Heart right ventricle (tissue), 16 donors: ENCODE results near the gene SRRD. TPM values are rescaled to one million over a fixed set of nuclear protein-coding genes. Genes with fewer than 3 reads are reported as not detected.
A peak's percentile ranks its signal among the peaks of the same experiment; 100 is the strongest.

Experiments
- ATAC-seq, 8 donors: fragments of 200-7000 bp; cut with Tn5 transposase; one replicate each; pipeline ENCODE4 v1.9.1; 2020; ENCODE audit warnings: mild to moderate bottlenecking in 8 of 8, moderate library complexity in 8 of 8, moderate number of reproducible peaks in 1 of 8
- DNase-seq, 2 donors: peaks; one replicate each; pipeline ENCODE4 v3.0.0-alpha.2; 2020
- H3K27ac ChIP-seq, 10 donors: fragments of 200-600 bp; sonication (generic) in 2 of 10; one replicate each; pipeline versions ENCODE4 v1.5.0 to v1.8.0; 2020 to 2022; ENCODE audit warnings: mild to moderate bottlenecking in 3 of 10
- H3K27me3 ChIP-seq, 7 donors: fragments of 200-600 bp; one replicate each; pipeline ENCODE4 v1.8.0; 2021 to 2022; ENCODE audit warnings: mild to moderate bottlenecking in 2 of 7
- H3K36me3 ChIP-seq, 9 donors: fragments of 200-600 bp; sonication (generic) in 1 of 9; one replicate each; pipeline versions ENCODE4 v1.5.0 to v1.8.0; 2020 to 2022; ENCODE audit warnings: mild to moderate bottlenecking in 2 of 9
- H3K4me1 ChIP-seq, 9 donors: fragments of 200-600 bp; sonication (generic) in 1 of 9; one replicate each; pipeline versions ENCODE4 v1.5.0 to v1.8.0; 2020 to 2022; ENCODE audit warnings: mild to moderate bottlenecking in 4 of 9
- H3K4me3 ChIP-seq, 10 donors: fragments of 200-600 bp; sonication (generic) in 2 of 10; one replicate each; pipeline versions ENCODE4 v1.5.0 to v1.8.0; 2020 to 2022; ENCODE audit warnings: mild to moderate bottlenecking in 7 of 10, moderate library complexity in 2 of 10
- H3K9me3 ChIP-seq, 11 donors: fragments of 200-600 bp in 10 of 11; sonication (generic) in 2 of 11; one replicate each; pipeline versions ENCODE4 v1.5.0 to v1.8.0; 2013 to 2022; ENCODE audit warnings: mild to moderate bottlenecking in 2 of 11, control low read depth in 1 of 11, moderate library complexity in 1 of 11
- WGBS, 2 donors: extraction: QIAGEN DNeasy Blood & Tissue Kit; methylation state at CpG; one replicate each; pipeline ENCODE4 v1.1.7; 2013; ENCODE audit warnings: inconsistent platforms in 1 of 2; 5-methylcytosine and 5-hydroxymethylcytosine counted together
- intact Hi-C, 10 donors: fragments of 100-400 bp; cut with DNase I; formaldehyde crosslinking; loops; one replicate each; pipeline versions ENCODE4 v1.11.1 to v1.14.2; 2022
- polyA plus RNA-seq, 2 donors: library from polyadenylated mRNA; stranded (reverse); fragments of 200-250 nt; gene quantifications; one replicate each; pipeline ENCODE4 v1.2.3, GENCODE V29; 2013
- total RNA-seq, 10 donors: library from RNA; stranded (reverse); fragmentation: NEBNext Ultra II Directional in 3 of 10; extraction: Animal tissue kit (Norgen Biotek cat#: 25700) in 3 of 10; gene quantifications; one replicate each; pipeline versions ENCODE4 v1.2.1 to v1.2.4, GENCODE V29; 2021 to 2023
- TF ChIP-seq, protein P1 (sequence below), 9 donors: fragments of 200-600 bp; sonication (generic) in 2 of 9; IDR thresholded peaks; one replicate each; pipeline versions ENCODE4 v1.5.0 to v1.8.0; 2021 to 2022; ENCODE audit warnings: antibody characterized with exemption in 9 of 9, mild to moderate bottlenecking in 5 of 9, moderate library complexity in 1 of 9
- donor health status: Arrhythmogenic right ventricular cardiomyopathy.
- donor health status: ischemic (EF 13 %, LVEDD 7.1; RV severe dilation, severe dysfunction).
- donor health status: healthy with polysubstance abuse.
- donor health status: DM: no; HTN: yes; CAD: no.
- donor health status: DM: no; HTN: no; CAD: no.
- donor health status: ischemic (EF 25% LVEDD 6.9; RV normal size, moderate dysfunction).
- donor health status: ischemic (EF 25% LVEDD 5.7; RV mildly dilated, moderate dysfunction).
- donor health status: healthy.
- donor health status: DM: yes; HTN: yes; CAD: no.
- donor health status: Ischemic cardiomyopathy.
- donor health status: ischemic (EF 35%, LVEDD 5.7; RV mildly dilated, moderate dysfunction).
- donor health status: nonischemic (EF 11% LVEDD 7.7; RV severe dilation, severe dysfunction).
- donor health status: DM: yes; HTN: yes; CAD: no.
- donor health status: PGD.
- donor health status: ischemic (EF 29% LVEDD 5.4; RV normal size, mild dysfunction).
- donor health status: nonischemic (EF 23%, LVEDD 6.1; RV moderate dilation, normal function).

The SRRD gene
- total and polyA plus RNA-seq, 12 donors: 11.9 to 26.3 (median 20.7) TPM

DNA sequence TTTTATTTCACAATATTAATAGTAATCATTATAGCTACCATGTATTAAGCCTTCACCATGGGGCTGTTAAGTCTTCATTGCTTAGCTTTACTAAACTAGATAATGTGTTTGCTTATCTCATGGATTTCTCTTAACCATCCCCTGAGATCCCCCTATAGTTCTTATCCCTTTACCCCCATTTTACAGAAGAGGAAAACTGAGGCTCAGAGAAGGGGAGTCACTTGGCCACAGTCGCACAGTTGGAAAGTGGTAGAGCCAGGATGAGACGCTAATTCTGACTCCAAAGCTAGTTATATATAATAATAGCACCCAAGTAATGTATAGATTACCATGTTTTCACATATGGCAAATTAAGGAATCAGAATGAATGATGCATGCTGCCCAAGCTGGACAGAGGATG is 38.3 kb downstream of the SRRD start:
- H3K27ac ChIP-seq: no peak overlapping the region
- no peak overlapping the region for H3K4me3 ChIP-seq
- ATAC-seq (no peak), DNase-seq (no peak)
- TF ChIP-seq, protein P1, sequence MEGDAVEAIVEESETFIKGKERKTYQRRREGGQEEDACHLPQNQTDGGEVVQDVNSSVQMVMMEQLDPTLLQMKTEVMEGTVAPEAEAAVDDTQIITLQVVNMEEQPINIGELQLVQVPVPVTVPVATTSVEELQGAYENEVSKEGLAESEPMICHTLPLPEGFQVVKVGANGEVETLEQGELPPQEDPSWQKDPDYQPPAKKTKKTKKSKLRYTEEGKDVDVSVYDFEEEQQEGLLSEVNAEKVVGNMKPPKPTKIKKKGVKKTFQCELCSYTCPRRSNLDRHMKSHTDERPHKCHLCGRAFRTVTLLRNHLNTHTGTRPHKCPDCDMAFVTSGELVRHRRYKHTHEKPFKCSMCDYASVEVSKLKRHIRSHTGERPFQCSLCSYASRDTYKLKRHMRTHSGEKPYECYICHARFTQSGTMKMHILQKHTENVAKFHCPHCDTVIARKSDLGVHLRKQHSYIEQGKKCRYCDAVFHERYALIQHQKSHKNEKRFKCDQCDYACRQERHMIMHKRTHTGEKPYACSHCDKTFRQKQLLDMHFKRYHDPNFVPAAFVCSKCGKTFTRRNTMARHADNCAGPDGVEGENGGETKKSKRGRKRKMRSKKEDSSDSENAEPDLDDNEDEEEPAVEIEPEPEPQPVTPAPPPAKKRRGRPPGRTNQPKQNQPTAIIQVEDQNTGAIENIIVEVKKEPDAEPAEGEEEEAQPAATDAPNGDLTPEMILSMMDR (IDR thresholded peaks at IDR 0.05): no peak
- peaks cover 0 to 44% (median 0%) of the 10 kb centered on the region in 9 donors for H3K36me3 ChIP-seq
- H3K27me3 ChIP-seq: no peaks in the 10 kb centered on the region
- WGBS, 2 donors: 93 to 99% methylated on average over 2 of the region's 2 CpGs
- H3K4me1 ChIP-seq: peaks cover 0 to 21% (median 5%) of the 10 kb centered on the region in 9 donors
- intact Hi-C loops: loop anchor here in 1 of 10 donors (10.0 kb wide), 1 partner anchor 63 kb away; no protein-coding TSS in a partner anchor
- no peaks in the 10 kb centered on the region for H3K9me3 ChIP-seq

DNA sequence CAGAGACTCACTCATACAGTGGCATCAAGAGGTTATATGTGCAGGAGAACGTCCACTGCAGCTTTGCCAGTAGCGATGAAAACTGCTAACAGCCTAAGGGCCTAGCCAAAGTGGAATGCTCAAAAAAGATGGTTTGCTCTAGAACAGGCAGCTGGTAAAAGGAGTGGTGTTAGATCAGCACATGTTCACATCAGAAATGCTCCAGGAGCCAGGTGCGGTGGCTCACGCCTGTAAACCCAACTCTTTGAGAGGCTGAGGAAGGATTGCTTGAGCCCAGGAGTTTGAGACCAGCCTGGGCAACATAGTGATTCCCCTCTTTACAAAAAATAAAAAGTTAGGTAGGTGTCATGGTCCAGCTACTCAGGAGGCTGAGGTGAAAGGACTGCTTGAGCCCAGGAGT is 38.9 kb downstream of the SRRD start:
- no peak for DNase-seq
- no peak for ATAC-seq
- 93% methylated on average over 4 of the region's 4 CpGs for WGBS, 2 donors
- Histone ChIP-seq H3K27me3 (no peaks in the 10 kb centered on the region), H3K4me1 (peaks cover 0 to 26% (median 8%) of the 10 kb centered on the region in 9 donors), H3K4me3 (no peak overlapping the region), H3K9me3 (no peaks in the 10 kb centered on the region), H3K27ac (no peak overlapping the region), H3K36me3 (peaks cover 0 to 50% (median 0%) of the 10 kb centered on the region in 9 donors)
- intact Hi-C loops: loop anchor here in 1 of 10 donors (10.0 kb wide), 1 partner anchor 62 kb away; no protein-coding TSS in a partner anchor
- TF ChIP-seq, protein P1 (IDR thresholded peaks at IDR 0.05): no peak

DNA sequence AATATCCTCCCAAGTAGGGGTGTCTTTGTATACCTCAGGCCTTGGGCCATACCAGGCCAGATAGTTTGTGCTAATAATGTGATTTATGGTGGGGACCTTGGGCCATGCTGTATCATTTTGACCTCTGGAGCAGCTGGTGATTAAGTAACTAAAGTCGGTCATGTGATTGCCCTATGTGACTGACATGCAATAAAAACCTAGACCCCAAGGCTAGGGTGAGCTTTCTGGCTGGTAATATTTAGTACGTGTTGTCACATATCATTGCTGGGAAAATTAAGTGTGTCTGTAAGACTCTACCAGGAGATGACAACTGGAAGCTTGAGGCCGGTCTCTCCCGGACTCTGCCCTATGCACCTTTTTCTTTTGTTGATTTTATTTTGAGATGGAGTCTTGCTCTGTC is 41.2 kb downstream of the SRRD start:
- H3K4me1 ChIP-seq: peaks cover 0 to 39% (median 17%) of the 10 kb centered on the region in 9 donors
- 47 to 68% methylated on average over 4 of the region's 4 CpGs for WGBS, 2 donors
- ATAC-seq: peak in 1 of 8 donors; percentile 12
- no peak overlapping the region for H3K4me3 ChIP-seq
- H3K27me3 ChIP-seq: no peaks in the 10 kb centered on the region
- no peak for DNase-seq
- TF ChIP-seq, protein P1 (IDR thresholded peaks at IDR 0.05): no peak
- intact Hi-C loops: loop anchor here in 1 of 10 donors (10.0 kb wide), 1 partner anchor 60 kb away; no protein-coding TSS in a partner anchor
- H3K27ac ChIP-seq: peak overlapping the region in 7 of 10 donors; percentile 5 to 81 (median 41)
- no peaks in the 10 kb centered on the region for H3K9me3 ChIP-seq
- H3K36me3 ChIP-seq: peaks cover 0 to 73% (median 0%) of the 10 kb centered on the region in 9 donors

DNA sequence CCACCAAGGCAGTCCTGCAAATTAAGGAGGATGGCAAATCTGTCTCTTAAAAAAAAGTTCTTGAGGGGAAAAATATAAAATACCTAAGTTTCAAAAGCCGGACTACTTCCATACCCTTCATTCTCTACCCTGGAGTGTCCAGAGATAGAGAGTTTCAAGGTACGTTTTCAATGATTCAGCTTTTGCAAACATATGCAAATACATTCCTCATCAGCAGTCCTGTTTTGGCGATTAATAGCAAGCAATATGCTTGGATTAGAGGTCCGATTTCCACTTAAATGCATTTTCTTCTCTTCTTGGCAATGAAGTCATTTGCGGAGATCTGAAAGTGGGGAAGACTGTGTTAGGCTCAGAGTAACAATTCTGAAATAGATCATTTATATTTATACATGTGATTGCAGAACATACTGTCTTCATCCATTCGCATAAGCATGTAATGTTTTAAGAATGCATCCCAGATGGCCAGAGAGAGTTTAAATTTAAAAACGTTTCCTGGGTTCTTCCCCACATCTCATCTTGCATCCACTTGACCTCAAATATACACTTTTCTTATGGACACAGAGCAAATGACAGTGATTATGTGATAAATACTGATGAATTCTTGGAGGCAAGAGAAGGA is 42.4 kb downstream of the SRRD start:
- no peaks in the 10 kb centered on the region for H3K27me3 ChIP-seq
- peaks cover 0 to 39% (median 17%) of the 10 kb centered on the region in 9 donors for H3K4me1 ChIP-seq
- WGBS, 2 donors: 70 to 75% methylated on average over 7 of the region's 7 CpGs
- ATAC-seq (no peak), DNase-seq (no peak)
- H3K4me3 ChIP-seq: no peak overlapping the region
- TF ChIP-seq, protein P1 (IDR thresholded peaks at IDR 0.05): no peak
- H3K9me3 ChIP-seq: no peaks in the 10 kb centered on the region
- intact Hi-C loops: loop anchor here in 1 of 10 donors (10.0 kb wide), 1 partner anchor 59 kb away; no protein-coding TSS in a partner anchor
- H3K36me3 ChIP-seq: peaks cover 0 to 84% (median 4%) of the 10 kb centered on the region in 9 donors
- H3K27ac ChIP-seq: peak overlapping the region in 6 of 10 donors; percentile 8 to 81 (median 78)
